Activated naive CD4-positive, alpha-beta T cell treated with anti-CD3 and anti-CD28 coated beads, Interleukin-2, amount 50 U/mL, for 24 hours (primary cell): ENCODE results near the gene MSI2.
A peak's percentile ranks its signal among the peaks of the same experiment; 100 is the strongest.

ENCODE experiments used
- H3K27ac Mint-ChIP-seq: one replicate; pipeline ENCODE4 v1.8.0; 2021; ENCODE audit warnings: mild to moderate bottlenecking, mixed read lengths
- H3K27me3 Mint-ChIP-seq: one replicate; pipeline ENCODE4 v1.8.0; 2021; ENCODE audit warnings: mixed read lengths
- H3K36me3 Mint-ChIP-seq: one replicate; pipeline ENCODE4 v1.8.0; 2021; ENCODE audit warnings: mixed read lengths
- H3K4me1 Mint-ChIP-seq: one replicate; pipeline ENCODE4 v1.8.0; 2021; ENCODE audit warnings: mixed read lengths
- H3K4me3 Mint-ChIP-seq: one replicate; pipeline ENCODE4 v1.8.0; 2021; ENCODE audit warnings: mild to moderate bottlenecking, mixed read lengths
- H3K9me3 Mint-ChIP-seq: one replicate; pipeline ENCODE4 v1.8.0; 2021; ENCODE audit warnings: mixed read lengths

The MSI2 gene

DNA sequence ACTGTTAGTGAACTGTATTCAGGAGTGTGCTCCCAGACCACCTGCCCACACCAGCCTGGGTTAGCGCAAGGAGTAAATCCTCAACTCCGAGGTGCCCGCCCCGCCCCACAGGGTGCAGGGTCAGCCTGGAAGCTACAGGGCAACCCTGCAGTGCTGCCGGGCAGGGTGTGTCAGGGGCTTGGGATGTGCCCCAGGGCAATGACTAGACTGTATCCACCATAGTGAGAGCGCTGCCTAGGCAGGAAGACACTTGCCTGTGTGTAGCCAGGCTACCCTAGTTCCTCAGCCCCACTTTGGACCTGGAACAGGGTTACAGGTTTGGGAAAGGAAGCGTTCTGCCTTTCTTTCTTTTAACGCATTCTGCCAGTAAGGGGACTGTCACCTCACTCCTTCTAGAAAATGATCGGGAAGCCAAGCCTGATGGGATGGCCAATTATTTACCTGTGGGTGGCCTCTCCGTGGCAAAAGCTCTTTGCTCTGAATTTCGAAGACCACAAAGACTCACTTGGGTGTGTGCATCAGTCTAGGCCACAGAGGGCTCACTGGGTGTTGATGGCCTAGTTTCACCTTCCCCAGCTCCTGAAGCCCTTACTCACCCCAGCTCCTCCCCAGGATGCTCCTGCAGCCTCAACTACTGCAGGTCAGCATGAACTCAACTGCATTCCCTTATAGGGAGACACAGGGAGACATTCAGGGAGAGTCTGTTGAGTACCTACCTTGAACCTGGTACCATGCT, 397.9 kb downstream of the MSI2 start:
- Mint-ChIP-seq H3K4me3 (no peak overlapping the region), H3K27ac (no peak overlapping the region), H3K27me3 (no peaks in the 10 kb centered on the region), H3K9me3 (no peaks in the 10 kb centered on the region), H3K36me3 (peaks cover 11% of the 10 kb centered on the region), H3K4me1 (no peaks in the 10 kb centered on the region)

DNA sequence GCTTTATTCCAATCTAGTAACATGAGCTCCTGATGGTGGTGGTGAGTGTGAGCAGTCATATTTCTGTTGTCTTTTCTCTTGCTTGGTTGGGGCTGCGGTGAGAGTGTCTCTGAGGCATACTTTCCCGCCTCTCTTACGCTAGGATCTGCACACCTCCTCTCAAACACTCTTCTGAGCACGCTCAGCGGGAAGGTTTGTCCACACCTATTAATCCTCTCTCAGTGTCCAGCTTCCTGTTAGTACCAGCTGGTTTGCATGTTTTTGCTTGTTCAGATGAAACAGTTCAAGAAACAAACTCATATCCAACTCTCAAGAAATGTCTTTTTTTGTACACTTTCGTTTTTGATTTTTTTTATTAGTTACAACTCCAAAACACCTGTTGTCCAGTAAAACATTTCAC, 399.2 kb downstream of the MSI2 start:
- no peak overlapping the region for H3K4me3 Mint-ChIP-seq
- H3K36me3 Mint-ChIP-seq, result peaks cover 10% of the 10 kb centered on the region
- no peak overlapping the region for H3K27ac Mint-ChIP-seq

DNA sequence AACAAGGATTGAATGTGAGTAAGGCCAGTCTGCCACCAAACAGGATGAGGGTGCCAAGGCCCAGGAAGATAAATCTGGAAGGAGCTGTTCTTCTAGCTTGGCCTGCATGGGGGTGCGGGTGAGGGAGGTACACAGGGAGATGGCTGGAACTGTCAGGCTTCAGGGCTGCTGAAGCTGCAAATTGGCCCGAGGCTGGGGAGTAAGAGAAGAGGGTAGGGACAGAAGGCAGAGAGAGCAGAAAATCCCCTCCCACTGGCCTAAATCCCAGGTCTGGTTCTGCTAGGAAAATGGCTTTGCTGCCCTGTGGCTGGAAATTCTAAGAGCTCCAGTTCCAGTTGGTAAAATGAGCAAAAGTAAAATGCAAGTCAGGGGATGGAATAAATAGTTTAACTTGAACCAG, 400.9 kb downstream of the MSI2 start:
- no peak overlapping the region for H3K27ac Mint-ChIP-seq
- no peak overlapping the region for H3K4me3 Mint-ChIP-seq
- H3K9me3 Mint-ChIP-seq, result no peaks in the 10 kb centered on the region
- no peaks in the 10 kb centered on the region for H3K27me3 Mint-ChIP-seq
- H3K36me3 Mint-ChIP-seq, result peaks cover 7% of the 10 kb centered on the region
- H3K4me1 Mint-ChIP-seq, result no peaks in the 10 kb centered on the region

More for the DNA sequence above, 399.2 kb downstream of the MSI2 start:
- Mint-ChIP-seq H3K9me3 (no peaks in the 10 kb centered on the region), H3K4me1 (no peaks in the 10 kb centered on the region), H3K27me3 (no peaks in the 10 kb centered on the region)

DNA sequence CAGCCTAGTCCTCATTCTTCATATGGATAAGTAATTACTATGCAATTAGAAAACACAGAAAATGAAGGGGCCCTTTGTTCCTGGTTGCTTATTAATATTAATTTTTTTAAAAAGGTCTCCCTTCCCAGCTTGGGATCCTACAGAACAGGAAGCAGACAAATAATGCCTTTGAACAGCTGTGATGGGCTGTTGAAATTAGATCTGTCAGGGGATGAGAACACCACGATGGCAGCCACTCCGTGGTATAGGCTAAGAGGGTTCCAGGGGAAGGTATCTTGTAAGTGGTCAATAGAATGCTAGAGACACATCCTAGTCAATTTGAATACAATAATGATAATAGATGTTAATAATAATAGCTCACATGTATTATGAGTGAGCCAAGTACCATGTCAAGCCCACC, 405.7 kb downstream of the MSI2 start:
- Mint-ChIP-seq H3K27me3 (no peaks in the 10 kb centered on the region), H3K27ac (no peak overlapping the region), H3K36me3 (peaks cover under 1% of the 10 kb centered on the region), H3K4me3 (no peak overlapping the region), H3K4me1 (no peaks in the 10 kb centered on the region), H3K9me3 (no peaks in the 10 kb centered on the region)

DNA sequence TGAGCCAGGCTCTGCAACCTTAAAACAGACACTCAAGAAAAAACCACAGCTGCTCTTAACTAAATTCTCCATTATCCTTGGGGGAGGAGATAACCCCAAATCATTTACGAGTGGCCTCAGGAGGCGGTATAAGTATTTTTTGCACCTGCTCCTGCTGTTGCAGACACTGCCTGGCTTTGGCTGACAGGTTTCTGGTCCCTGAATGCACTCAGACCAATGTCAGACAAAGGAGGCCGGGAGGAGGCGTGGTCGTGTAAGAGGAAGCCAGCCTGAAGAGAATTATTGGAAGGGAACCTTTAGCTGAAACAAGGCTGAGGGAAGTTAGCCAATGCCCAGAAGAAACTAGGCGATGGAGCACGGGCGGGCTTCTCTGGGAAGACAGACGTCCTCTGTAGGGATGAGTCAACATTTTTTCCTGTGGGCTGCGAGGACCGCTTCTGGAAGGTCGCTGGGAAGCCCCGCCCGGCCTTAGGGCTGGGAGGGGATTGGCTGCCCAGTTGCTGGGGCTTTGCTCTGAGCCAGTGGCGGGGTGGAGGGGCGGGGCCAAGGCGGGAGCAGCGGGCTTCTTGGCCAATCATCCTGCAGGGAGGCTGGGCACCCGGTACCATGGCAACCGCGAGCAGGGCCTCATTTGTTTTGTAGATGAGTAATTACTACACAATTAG, 406.5 kb downstream of the MSI2 start:
- H3K27ac Mint-ChIP-seq, result no peak overlapping the region
- H3K27me3 Mint-ChIP-seq, result no peaks in the 10 kb centered on the region
- no peaks in the 10 kb centered on the region for H3K36me3 Mint-ChIP-seq
- H3K4me3 Mint-ChIP-seq, result no peak overlapping the region
- no peaks in the 10 kb centered on the region for H3K9me3 Mint-ChIP-seq
- H3K4me1 Mint-ChIP-seq, result no peaks in the 10 kb centered on the region

DNA sequence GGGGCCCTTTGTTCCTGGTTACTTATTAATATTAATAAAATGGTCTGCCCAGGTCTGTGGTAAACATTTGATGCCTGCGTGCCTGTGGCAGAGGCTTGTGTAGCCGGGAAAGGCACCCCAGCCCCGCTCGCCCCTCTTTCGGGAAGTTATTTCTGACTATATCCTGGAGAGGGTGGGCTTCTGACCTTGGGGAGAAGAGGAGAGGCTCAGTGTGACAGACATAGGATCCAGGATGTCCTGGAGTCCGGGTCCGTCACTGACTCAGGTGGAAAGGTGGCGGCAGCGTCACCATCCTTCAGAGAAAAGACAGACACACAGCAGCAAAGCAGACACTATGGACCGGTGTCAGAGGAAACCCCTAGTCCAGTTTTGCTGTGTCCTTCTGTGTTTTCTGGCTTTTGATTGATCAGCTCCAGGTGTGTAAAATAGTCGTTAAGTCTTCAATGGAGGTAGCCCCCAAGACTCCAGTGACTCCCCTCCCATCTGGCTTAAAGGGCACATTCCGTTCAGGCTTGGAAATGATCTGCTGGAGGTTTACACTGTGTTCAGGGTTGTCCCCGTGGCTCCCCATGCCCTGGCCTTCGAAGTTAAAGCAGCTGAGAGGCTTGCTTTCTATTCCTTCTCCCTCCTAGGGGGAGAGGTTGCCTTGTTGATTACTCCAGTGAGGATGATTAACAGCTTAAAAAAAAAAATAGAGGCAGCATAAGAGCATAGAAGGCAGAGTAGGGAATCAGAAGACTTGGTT, 407.2 kb downstream of the MSI2 start:
- Mint-ChIP-seq H3K27ac (no peak overlapping the region), H3K4me1 (no peaks in the 10 kb centered on the region), H3K9me3 (no peaks in the 10 kb centered on the region), H3K4me3 (no peak overlapping the region), H3K36me3 (no peaks in the 10 kb centered on the region), H3K27me3 (no peaks in the 10 kb centered on the region)

DNA sequence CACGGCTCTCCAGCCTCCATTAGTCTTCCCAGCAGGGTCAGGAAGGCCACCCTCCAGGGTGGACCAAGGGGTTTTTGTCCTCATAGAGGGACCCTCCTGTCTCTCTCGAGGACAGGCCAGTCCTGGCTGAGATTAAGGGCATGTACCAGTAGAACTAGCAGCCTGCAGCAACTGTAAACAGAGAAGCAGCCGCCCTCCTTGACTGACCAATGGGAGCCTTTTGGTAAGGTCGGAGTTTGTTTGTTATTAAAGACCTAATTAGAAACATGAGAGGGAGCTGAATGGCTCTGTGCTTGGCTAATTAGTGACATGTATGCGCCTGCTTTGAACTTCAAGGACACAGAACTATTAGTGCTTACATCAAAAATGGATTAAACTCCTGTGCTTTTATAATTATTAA, 408.8 kb downstream of the MSI2 start:
- no peak overlapping the region for H3K4me3 Mint-ChIP-seq
- H3K9me3 Mint-ChIP-seq, result no peaks in the 10 kb centered on the region
- H3K4me1 Mint-ChIP-seq, result no peaks in the 10 kb centered on the region
- H3K36me3 Mint-ChIP-seq, result no peaks in the 10 kb centered on the region
- no peaks in the 10 kb centered on the region for H3K27me3 Mint-ChIP-seq
- H3K27ac Mint-ChIP-seq, result no peak overlapping the region

DNA sequence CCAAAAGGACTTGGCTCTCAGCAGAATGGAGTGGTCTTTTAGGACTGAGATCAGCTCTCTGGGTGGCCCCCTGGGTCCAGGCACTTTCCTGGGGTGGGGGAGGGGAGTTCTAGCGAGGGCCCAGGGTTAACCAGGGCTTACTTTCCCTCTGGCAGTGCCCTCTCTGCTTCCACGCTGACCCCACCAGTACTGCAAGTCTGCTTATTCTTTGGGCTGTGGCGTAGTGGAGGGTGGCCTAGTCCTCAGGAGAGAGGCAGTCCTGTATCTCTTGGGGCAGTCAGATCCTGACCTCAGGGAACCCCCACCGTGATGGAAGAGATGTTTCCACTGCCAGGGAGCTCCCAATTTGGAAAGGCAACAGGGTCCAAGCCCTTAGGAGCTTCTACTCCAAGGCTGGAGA, 409.4 kb downstream of the MSI2 start:
- Mint-ChIP-seq H3K27ac (no peak overlapping the region), H3K4me1 (peaks cover 5% of the 10 kb centered on the region)

DNA sequence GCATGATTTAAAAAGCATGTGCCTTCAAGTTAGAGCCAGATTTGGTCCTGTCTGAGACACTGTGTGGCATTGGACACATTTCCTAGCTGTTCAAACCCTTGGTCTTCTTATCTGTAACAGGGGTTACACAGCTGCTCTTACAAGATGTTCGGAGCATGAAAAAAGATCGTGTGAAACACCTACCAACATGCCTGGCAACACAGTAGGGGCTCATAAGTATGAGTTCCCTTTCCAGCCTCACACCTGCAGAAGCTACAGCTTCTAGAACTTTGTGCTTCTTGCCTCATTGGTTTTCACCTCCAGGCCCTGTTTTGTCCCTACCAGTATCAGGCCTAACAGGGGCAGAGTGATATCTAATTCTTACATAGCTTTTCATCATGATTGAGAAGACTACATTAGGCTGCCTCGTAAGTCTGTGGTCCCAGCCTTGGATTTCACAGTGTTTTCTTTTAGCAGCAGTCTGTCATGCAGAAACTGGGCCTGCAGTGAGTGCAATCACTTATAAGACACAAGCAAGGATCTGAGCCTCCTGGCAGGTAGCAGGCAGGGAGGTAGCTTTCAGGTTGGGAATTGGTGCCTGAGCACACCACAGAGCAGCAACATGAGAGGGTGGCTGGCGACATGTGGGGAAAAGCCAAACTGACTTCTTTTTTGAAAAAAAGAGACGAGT, 410.0 kb downstream of the MSI2 start:
- H3K36me3 Mint-ChIP-seq, result no peaks in the 10 kb centered on the region
- H3K4me3 Mint-ChIP-seq, result no peak overlapping the region
- no peaks in the 10 kb centered on the region for H3K9me3 Mint-ChIP-seq
- peaks cover 12% of the 10 kb centered on the region for H3K4me1 Mint-ChIP-seq
- no peaks in the 10 kb centered on the region for H3K27me3 Mint-ChIP-seq
- H3K27ac Mint-ChIP-seq, result no peak overlapping the region

More for the DNA sequence above, 409.4 kb downstream of the MSI2 start:
- Mint-ChIP-seq H3K9me3 (no peaks in the 10 kb centered on the region), H3K4me3 (no peak overlapping the region), H3K36me3 (no peaks in the 10 kb centered on the region), H3K27me3 (no peaks in the 10 kb centered on the region)

DNA sequence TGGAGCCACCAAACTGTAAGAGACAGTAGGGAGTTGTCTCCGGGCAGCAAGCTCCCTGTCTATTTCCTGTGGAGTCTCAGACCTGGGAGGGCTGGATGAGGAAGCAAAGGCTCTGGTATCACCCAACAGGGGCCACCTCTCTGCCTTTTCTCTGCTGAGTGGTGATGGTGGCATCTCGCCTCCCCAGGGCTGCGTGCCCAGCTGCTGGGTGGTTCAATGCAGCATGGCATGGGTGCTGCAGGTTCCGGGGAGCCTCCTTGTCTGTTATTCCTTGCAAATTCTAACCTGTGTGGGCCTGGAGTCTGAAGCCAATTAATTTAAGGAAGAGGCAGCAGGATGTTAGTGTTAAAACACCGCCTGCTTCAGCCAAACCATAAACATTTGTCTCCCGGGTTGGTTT, 410.6 kb downstream of the MSI2 start:
- Mint-ChIP-seq H3K36me3 (no peaks in the 10 kb centered on the region), H3K4me3 (no peak overlapping the region), H3K27me3 (no peaks in the 10 kb centered on the region), H3K27ac (no peak overlapping the region), H3K9me3 (no peaks in the 10 kb centered on the region), H3K4me1 (peaks cover 18% of the 10 kb centered on the region)

DNA sequence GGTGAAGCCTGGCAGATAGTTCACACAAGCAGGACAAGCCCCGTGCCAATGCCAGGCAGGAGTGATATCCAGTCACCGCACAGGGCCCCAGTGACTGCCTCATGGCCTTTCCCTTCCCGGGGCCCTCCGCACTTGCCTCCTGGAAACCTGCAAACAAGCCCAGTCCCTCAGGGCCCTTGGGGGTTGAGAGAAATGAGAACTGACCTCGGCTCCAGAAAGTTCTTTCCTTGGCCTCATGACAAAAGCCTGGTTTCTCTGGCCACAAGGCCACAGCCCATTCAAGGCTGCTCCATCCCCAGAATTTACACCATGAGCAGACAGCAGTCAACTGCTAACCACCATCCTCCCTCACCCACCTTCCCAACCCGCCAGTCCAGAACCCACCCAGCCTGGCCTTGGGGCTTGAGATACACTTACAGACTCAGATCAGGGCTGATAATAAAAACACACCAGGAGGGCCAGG, 411.2 kb downstream of the MSI2 start:
- Mint-ChIP-seq H3K4me1 (peaks cover 23% of the 10 kb centered on the region), H3K4me3 (no peak overlapping the region), H3K27ac (peak overlapping the region; percentile 76), H3K36me3 (no peaks in the 10 kb centered on the region), H3K9me3 (no peaks in the 10 kb centered on the region), H3K27me3 (no peaks in the 10 kb centered on the region)

DNA sequence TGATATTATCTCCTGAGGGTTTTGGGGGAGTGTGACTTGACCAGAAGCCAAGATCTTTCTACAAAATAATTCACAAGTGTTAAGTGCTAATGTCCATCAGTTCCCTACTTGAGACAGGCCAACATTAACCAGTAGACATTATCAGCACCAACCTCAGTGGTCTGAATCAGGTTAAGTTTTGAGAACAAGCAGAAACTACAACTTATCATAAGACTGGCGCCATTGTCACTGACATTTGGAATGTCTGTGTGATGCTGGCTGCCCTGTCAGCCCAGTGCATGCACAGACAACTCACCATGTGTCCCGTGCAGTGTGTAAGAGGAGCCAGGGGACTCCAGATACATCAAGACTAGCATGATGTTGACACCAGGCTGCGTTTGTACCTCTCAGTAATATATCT, 412.0 kb downstream of the MSI2 start:
- no peak overlapping the region for H3K4me3 Mint-ChIP-seq
- peaks cover 30% of the 10 kb centered on the region for H3K4me1 Mint-ChIP-seq
- no peaks in the 10 kb centered on the region for H3K9me3 Mint-ChIP-seq
- no peak overlapping the region for H3K27ac Mint-ChIP-seq
- no peaks in the 10 kb centered on the region for H3K36me3 Mint-ChIP-seq
- H3K27me3 Mint-ChIP-seq, result no peaks in the 10 kb centered on the region

DNA sequence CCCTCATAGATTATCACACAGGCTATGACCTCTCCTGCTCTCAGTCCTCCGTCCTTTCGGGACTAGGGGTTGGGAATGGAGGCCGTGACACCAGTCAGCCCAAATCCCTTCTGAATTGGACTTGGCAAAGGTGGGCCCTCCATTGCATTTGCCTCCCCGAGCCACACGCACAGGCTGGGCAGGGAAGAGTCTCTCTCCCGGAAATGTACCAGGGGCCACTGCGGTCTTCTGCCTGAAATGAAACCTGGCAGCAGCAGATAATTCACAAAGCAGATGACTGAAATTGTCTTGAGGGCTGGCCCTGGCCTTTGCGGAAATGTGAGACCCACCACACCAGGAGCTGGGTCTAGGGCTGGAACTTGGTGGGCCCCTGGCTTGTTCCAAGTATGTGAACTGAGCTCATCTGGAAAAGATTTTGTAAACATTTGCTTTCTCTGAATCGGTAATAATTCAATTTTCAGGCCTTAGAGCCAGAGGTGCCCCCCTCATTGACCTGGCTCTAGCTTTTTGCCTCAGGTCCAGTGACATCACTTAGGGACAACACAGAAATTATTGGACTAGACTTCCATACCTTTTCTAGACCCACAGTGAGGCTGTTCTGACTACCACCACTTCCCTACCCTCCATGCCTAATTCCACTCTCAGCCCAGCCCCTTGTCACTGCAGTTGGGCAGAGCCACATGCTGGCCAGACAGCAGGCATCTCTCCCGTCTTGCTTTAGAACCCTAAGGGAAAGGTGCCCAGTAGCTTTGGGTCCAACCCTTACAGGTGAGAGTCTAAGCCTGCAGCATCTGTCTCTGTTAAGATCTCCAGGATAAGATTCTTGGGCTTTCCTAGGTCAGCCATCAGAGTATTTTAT, 413.6 kb downstream of the MSI2 start:
- H3K4me3 Mint-ChIP-seq, result no peak overlapping the region
- peaks cover 30% of the 10 kb centered on the region for H3K4me1 Mint-ChIP-seq
- H3K27me3 Mint-ChIP-seq, result no peaks in the 10 kb centered on the region
- no peaks in the 10 kb centered on the region for H3K9me3 Mint-ChIP-seq
- H3K27ac Mint-ChIP-seq, result no peak overlapping the region
- H3K36me3 Mint-ChIP-seq, result peaks cover 2% of the 10 kb centered on the region

DNA sequence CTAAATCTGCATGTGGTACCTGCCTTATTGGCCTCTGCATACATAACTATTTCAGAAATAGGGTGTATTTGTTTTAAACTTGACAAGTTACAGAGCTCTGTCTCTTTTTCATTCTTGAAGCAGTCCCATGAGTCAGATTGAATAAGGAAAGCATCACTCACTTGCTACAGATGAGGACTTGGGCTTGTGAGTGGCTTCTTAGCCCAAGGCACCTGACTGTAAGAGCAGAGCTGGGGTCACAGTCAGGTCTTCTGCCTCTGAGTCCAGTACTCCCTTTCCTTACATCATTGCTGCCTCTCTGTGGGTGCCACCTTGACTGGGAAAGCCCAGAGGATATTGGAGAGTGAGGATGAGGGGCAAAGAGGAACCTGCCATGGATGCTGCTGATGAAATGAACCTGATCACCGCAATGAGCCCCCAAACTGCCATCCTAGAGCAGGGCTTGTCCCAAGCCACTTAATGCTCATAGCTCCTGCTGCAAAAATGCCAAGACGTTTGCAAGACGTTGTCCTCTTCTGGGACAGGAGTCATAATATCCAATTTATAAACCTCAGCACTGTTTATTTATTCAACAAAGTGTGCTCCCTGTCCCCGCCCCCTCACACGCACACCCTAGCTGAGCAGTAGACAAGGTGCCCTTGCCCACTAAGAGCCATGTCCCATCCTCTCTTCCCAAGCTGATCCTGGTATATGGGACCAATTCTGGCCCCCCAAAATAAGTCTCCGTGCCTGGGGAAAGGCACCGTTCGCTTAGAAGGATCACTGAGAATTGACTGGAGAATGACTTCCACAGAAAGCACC, 414.6 kb downstream of the MSI2 start:
- Mint-ChIP-seq H3K27me3 (no peaks in the 10 kb centered on the region), H3K9me3 (no peaks in the 10 kb centered on the region), H3K4me1 (peaks cover 30% of the 10 kb centered on the region), H3K4me3 (no peak overlapping the region), H3K36me3 (peaks cover 2% of the 10 kb centered on the region), H3K27ac (no peak overlapping the region)
